Gastroesophageal sphincter (tissue), 3 donors: ENCODE results near the gene ABI2.
"Not testable (repeated sequence)": the region's sequence is repeated elsewhere in the genome, so short reads cannot be mapped to it uniquely, and the experiment has no call there.

Source experiments
- POLR2A ChIP-seq, 2 donors: fragments of 450-650 bp; IDR thresholded peaks; one replicate each; pipeline ENCODE4 v1.6.1; 2017; ENCODE audit warnings: antibody characterized with exemption in 2 of 2, mild to moderate bottlenecking in 2 of 2, moderate library complexity in 1 of 2
- TF ChIP-seq, protein P1 (sequence below), 4 experiments: fragments of 200-600 bp in 2 of 4; fragments of 450-650 bp in 2 of 4; sonication (generic) in 1 of 4; IDR thresholded peaks; one replicate each; pipeline ENCODE4 v1.5.1; 2017 to 2019; ENCODE audit warnings: antibody characterized with exemption in 4 of 4, mild to moderate bottlenecking in 2 of 4, moderate library complexity in 2 of 4

GRCh38 chr2:203429643-203430042 lies 101.4 kb downstream of the ABI2 start:
- TF ChIP-seq, protein P1, sequence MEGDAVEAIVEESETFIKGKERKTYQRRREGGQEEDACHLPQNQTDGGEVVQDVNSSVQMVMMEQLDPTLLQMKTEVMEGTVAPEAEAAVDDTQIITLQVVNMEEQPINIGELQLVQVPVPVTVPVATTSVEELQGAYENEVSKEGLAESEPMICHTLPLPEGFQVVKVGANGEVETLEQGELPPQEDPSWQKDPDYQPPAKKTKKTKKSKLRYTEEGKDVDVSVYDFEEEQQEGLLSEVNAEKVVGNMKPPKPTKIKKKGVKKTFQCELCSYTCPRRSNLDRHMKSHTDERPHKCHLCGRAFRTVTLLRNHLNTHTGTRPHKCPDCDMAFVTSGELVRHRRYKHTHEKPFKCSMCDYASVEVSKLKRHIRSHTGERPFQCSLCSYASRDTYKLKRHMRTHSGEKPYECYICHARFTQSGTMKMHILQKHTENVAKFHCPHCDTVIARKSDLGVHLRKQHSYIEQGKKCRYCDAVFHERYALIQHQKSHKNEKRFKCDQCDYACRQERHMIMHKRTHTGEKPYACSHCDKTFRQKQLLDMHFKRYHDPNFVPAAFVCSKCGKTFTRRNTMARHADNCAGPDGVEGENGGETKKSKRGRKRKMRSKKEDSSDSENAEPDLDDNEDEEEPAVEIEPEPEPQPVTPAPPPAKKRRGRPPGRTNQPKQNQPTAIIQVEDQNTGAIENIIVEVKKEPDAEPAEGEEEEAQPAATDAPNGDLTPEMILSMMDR (IDR thresholded peaks at IDR 0.05) = not testable (repeated sequence)
- TF ChIP-seq POLR2A (IDR thresholded peaks at IDR 0.05) = not testable (repeated sequence)
